RPMI8226 (cell line): ENCODE results near the gene COLQ.
"Not testable (repeated sequence)": the region's sequence is repeated elsewhere in the genome, so short reads cannot be mapped to it uniquely, and the experiment has no call there.

Experiments
- DNase-seq: peaks from one replicate; pipeline ENCODE4 v3.0.0-alpha.2; 2015

Gene COLQ

GRCh38 chr3:15420871-15421270, 100.6 kb downstream of the COLQ start:
- no peak for DNase-seq

GRCh38 chr3:15410966-15411365, 110.5 kb downstream of the COLQ start:
- DNase-seq: not testable (repeated sequence)

GRCh38 chr3:15409774-15410173, 111.7 kb downstream of the COLQ start:
- DNase-seq: no peak

- no peak for DNase-seq
Observed at GRCh38 chr3:15409239-15409638, 112.3 kb downstream of the COLQ start.

- peak; percentile 69 for DNase-seq
Observed at GRCh38 chr3:15405448-15406050, 116.0 kb downstream of the COLQ start.

- no peak for DNase-seq
Observed at GRCh38 chr3:15404767-15405166, 116.7 kb downstream of the COLQ start.

GRCh38 chr3:15403965-15404364, 117.5 kb downstream of the COLQ start:
- no peak for DNase-seq

GRCh38 chr3:15403495-15403894, 118.0 kb downstream of the COLQ start:
- no peak for DNase-seq

GRCh38 chr3:15401936-15402335, 119.6 kb downstream of the COLQ start:
- no peak for DNase-seq
